Measurements from ENCODE around the gene ARHGEF16. TPM values are rescaled to one million over a fixed set of nuclear protein-coding genes. Genes with fewer than 3 reads are reported as not detected.

Gene ARHGEF16
- total RNA-seq, 1 experiment from 2014 or later: not detected

DNA sequence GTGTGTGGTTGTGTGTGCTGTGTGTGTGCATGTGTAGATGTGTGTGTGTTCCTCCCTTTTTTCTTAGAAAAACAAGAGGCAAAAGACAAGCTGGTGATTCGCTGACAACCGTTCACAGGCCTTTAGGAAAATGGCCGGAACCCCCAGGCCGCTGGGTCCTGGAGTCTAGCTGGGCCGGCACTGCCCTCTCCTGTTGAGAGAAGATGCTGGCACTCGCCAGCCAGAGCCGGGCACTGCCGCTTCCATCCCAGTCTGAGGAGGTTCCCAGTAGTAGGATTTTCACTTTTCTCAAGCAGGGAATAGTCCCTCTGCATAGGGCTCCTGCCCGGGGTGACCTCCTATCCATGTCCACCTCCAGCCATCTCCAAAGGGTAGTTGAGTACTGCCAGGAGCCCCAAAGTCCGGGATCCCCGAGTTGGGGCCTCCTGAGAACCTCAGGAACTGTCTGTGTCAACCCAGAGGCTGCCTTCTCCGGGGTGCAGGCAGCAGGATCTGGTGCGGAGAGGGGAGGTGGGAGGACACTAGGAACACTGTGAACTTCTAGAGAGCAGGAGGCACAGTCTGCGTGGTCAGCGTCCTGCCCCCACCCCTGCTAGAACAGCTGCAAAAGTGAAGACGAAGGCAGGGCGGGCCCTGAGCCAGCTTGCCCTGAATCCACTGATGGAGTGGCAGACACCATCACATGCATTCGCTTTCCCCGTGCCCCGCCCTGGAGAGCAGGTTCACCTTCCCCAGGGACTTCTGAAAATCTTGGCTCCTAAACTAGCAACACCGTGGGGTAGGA is 44.1 kb upstream of the ARHGEF16 start:
- H3K4me2 ChIP-seq (ENCODE audit: low read depth, low read length, poor library complexity, severe bottlenecking): no peak overlapping the region
- H2AFZ ChIP-seq (ENCODE audit: low read length): no peak overlapping the region
- H3K27ac ChIP-seq (ENCODE audit: low read length): no peak overlapping the region
- H3K9me3 ChIP-seq (ENCODE audit: low read length): no peaks in the 10 kb centered on the region
- no peak overlapping the region for H3K4me3 ChIP-seq (ENCODE audit: low read length)
- no peaks in the 10 kb centered on the region for H3K36me3 ChIP-seq (ENCODE audit: insufficient read depth, low read length)
- H3K9me2 ChIP-seq (replicated peaks; ENCODE audit: insufficient read depth, low read length): no peaks in the 10 kb centered on the region
- no peak overlapping the region for H3K9ac ChIP-seq (ENCODE audit: low read length)
- no peaks in the 10 kb centered on the region for H3K4me1 ChIP-seq (ENCODE audit: low read length)
- no peaks in the 10 kb centered on the region for H4K20me1 ChIP-seq (ENCODE audit: insufficient read depth, low read depth, low read length)
- H3K79me2 ChIP-seq (ENCODE audit: low read length): no peaks in the 10 kb centered on the region
- no peak for DNase-seq
- H3K27me3 ChIP-seq (ENCODE audit: low read length): no peaks in the 10 kb centered on the region

- Histone ChIP-seq H3K27me3 (ENCODE audit: low read length) (no peaks in the 10 kb centered on the region), H3K27ac (ENCODE audit: low read length) (no peak overlapping the region), H3K9ac (ENCODE audit: low read length) (no peak overlapping the region), H4K20me1 (ENCODE audit: insufficient read depth, low read depth, low read length) (no peaks in the 10 kb centered on the region), H3K4me2 (ENCODE audit: low read depth, low read length, poor library complexity, severe bottlenecking) (no peak overlapping the region), H3K36me3 (ENCODE audit: insufficient read depth, low read length) (no peaks in the 10 kb centered on the region), H3K9me2 (replicated peaks; ENCODE audit: insufficient read depth, low read length) (no peaks in the 10 kb centered on the region), H3K4me1 (ENCODE audit: low read length) (no peaks in the 10 kb centered on the region), H2AFZ (ENCODE audit: low read length) (no peak overlapping the region), H3K79me2 (ENCODE audit: low read length) (no peaks in the 10 kb centered on the region), H3K9me3 (ENCODE audit: low read length) (peaks cover 4% of the 10 kb centered on the region; the same call in 1 of the 2 replicates), H3K4me3 (ENCODE audit: low read length) (no peak overlapping the region)
- no peak for DNase-seq
These were observed 42.7 kb upstream of the ARHGEF16 start for GRCh38 chr1:3411806-3412205.

DNA sequence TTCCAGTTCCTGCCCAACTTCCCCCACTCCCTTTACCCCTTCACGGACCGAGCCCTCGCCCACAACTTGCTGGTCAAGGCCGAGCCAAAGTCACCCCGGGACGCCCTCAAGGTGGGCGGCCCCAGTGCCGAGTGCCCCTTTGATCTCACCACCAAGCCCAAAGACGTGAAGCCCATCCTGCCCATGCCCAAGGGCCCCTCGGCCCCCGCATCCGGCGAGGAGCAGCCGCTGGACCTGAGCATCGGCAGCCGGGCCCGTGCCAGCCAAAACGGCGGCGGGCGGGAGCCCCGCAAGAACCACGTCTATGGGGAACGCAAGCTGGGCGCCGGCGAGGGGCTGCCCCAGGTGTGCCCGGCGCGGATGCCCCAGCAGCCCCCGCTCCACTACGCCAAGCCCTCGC is 42.1 kb upstream of the ARHGEF16 start:
- no peak overlapping the region for H2AFZ ChIP-seq (ENCODE audit: low read length)
- H3K4me1 ChIP-seq (ENCODE audit: low read length): no peaks in the 10 kb centered on the region
- no peaks in the 10 kb centered on the region for H3K79me2 ChIP-seq (ENCODE audit: low read length)
- DNase-seq: no peak
- H3K27me3 ChIP-seq (ENCODE audit: low read length): no peaks in the 10 kb centered on the region
- H3K9me3 ChIP-seq (ENCODE audit: low read length): peaks cover 8% of the 10 kb centered on the region; the same call in 1 of the 2 replicates
- no peaks in the 10 kb centered on the region for H3K36me3 ChIP-seq (ENCODE audit: insufficient read depth, low read length)
- H3K27ac ChIP-seq (ENCODE audit: low read length): no peak overlapping the region
- H3K9me2 ChIP-seq (replicated peaks; ENCODE audit: insufficient read depth, low read length): no peaks in the 10 kb centered on the region
- no peak overlapping the region for H3K9ac ChIP-seq (ENCODE audit: low read length)
- H3K4me2 ChIP-seq (ENCODE audit: low read depth, low read length, poor library complexity, severe bottlenecking): no peak overlapping the region
- no peak overlapping the region for H3K4me3 ChIP-seq (ENCODE audit: low read length)
- H4K20me1 ChIP-seq (ENCODE audit: insufficient read depth, low read depth, low read length): no peaks in the 10 kb centered on the region

DNA sequence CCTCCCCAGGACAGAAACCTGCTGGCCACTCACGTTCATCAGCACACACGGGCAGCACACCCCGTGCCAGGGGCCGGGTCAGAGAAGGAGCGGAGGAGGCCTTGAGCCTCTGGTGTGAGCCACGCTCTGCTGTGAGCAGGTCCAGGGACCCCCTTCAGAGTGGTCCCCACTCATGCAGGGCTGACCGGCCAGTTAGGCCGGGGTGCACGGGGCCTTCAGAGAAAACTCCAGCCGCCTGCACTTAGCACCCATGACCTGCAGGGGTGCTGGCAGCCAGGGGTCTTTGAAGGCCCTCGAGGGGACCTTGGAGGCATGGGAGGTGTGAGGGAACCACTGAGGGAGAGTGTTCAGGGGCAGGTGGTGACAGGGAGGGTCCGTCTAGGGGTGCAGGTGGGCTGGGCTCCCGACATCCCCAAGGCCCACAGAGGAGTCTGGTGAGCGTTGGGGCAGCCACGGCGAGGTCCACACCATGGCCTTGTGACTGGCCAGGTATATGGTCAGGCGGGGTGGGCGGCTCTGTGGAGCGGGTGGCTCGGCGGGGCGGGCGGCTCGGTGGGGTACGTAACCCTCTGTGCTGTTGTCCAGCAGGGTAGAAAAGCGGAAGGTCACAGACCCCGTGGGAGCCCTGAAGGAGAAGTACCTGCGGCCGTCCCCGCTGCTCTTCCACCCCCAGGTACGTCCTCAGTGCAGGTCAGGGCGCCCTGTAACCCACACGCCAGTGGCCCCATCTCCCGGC is 40.3 kb upstream of the ARHGEF16 start:
- DNase-seq: no peak
- Histone ChIP-seq H3K27me3 (ENCODE audit: low read length) (no peaks in the 10 kb centered on the region), H3K9me3 (ENCODE audit: low read length) (peaks cover 10% of the 10 kb centered on the region; the same call in 1 of the 2 replicates), H3K4me3 (ENCODE audit: low read length) (no peak overlapping the region), H3K9ac (ENCODE audit: low read length) (no peak overlapping the region), H3K4me1 (ENCODE audit: low read length) (no peaks in the 10 kb centered on the region), H2AFZ (ENCODE audit: low read length) (no peak overlapping the region), H3K27ac (ENCODE audit: low read length) (no peak overlapping the region), H4K20me1 (ENCODE audit: insufficient read depth, low read depth, low read length) (no peaks in the 10 kb centered on the region), H3K36me3 (ENCODE audit: insufficient read depth, low read length) (no peaks in the 10 kb centered on the region), H3K4me2 (ENCODE audit: low read depth, low read length, poor library complexity, severe bottlenecking) (no peak overlapping the region), H3K9me2 (replicated peaks; ENCODE audit: insufficient read depth, low read length) (no peaks in the 10 kb centered on the region), H3K79me2 (ENCODE audit: low read length) (no peaks in the 10 kb centered on the region)

DNA sequence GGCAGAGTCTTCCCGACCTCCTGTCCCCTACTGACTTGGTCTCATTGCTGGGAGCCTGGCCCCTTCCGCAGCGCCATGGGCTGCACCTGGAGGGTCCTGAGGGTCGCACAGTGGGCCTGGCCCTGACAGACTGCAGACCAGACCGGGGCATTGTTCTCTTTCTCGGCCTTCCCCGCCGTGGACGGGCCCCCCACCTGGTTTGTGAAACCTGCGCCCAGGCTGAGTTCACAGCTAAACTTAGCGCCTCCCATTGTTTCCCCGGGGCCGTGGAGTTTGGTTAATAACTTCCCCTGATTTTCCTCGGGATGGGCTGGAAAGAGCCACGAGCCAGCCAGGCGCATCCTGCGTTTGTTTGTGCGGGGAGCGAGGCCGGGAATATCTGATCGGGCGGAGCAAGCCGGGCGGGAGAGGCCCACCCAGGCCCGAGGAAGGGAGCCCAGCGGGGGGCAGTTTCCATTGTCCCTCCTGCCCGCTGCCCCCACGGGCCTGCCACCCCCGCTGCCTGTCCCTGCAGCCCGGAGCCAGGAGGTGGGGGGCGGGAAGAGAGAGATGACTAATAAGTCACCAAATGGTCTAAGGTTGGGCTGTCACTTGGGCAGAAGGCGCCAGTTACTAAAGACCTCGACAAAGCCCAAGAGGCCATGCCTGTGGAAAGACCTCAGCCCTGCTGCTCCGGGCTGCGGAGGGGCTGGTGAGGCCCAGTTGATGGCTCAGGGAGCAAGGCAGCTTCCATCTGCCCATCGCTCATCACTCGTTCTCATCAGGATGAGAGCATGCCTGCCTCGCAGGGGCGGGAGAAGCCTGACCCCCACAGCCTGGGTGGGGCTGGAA is 39.0 kb upstream of the ARHGEF16 start:
- DNase-seq: no peak
- H3K9ac ChIP-seq (ENCODE audit: low read length): no peak overlapping the region
- H3K27ac ChIP-seq (ENCODE audit: low read length): no peak overlapping the region
- no peak overlapping the region for H3K4me3 ChIP-seq (ENCODE audit: low read length)
- H3K79me2 ChIP-seq (ENCODE audit: low read length): no peaks in the 10 kb centered on the region
- no peaks in the 10 kb centered on the region for H3K4me1 ChIP-seq (ENCODE audit: low read length)
- no peak overlapping the region for H3K4me2 ChIP-seq (ENCODE audit: low read depth, low read length, poor library complexity, severe bottlenecking)
- no peaks in the 10 kb centered on the region for H4K20me1 ChIP-seq (ENCODE audit: insufficient read depth, low read depth, low read length)
- H3K9me3 ChIP-seq (ENCODE audit: low read length): peaks cover 10% of the 10 kb centered on the region; the same call in 1 of the 2 replicates
- no peaks in the 10 kb centered on the region for H3K27me3 ChIP-seq (ENCODE audit: low read length)
- no peak overlapping the region for H2AFZ ChIP-seq (ENCODE audit: low read length)
- no peaks in the 10 kb centered on the region for H3K9me2 ChIP-seq (replicated peaks; ENCODE audit: insufficient read depth, low read length)
- H3K36me3 ChIP-seq (ENCODE audit: insufficient read depth, low read length): no peaks in the 10 kb centered on the region

DNA sequence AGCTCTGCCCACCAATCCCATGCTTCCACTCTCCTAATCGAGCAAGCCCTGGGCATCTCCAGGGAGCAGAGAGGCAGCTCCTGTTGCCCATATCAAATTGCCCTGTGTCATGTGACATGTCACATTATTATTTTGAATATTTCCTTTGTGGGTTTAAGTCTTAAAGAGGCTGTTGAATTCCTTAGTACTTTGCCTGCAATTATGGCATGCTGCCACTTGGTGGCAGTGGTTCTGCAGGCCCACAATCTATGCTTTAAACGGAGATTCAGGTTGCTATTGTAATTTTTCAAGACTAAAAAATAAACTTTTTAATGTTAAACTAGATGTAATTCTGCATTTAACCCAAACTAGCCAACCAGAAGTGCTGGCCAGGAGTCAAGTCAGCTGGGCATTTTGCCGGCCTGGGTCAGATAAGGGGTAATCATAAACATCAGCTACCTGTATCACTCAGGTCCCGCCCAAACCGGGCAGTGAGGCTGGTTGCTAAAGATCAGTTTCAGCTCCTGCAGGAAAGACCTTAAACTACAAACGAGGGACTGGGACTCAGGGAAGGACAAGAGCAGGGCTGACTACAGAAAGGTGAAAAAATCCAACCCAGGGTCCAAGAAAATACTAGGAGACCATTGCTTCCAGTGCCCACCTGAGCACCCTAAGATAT is 37.3 kb upstream of the ARHGEF16 start:
- no peak overlapping the region for H3K4me3 ChIP-seq (ENCODE audit: low read length)
- no peaks in the 10 kb centered on the region for H3K79me2 ChIP-seq (ENCODE audit: low read length)
- H3K27me3 ChIP-seq (ENCODE audit: low read length): no peaks in the 10 kb centered on the region
- H3K36me3 ChIP-seq (ENCODE audit: insufficient read depth, low read length): no peaks in the 10 kb centered on the region
- no peak overlapping the region for H3K4me2 ChIP-seq (ENCODE audit: low read depth, low read length, poor library complexity, severe bottlenecking)
- H3K27ac ChIP-seq (ENCODE audit: low read length): no peak overlapping the region
- H3K4me1 ChIP-seq (ENCODE audit: low read length): no peaks in the 10 kb centered on the region
- no peaks in the 10 kb centered on the region for H4K20me1 ChIP-seq (ENCODE audit: insufficient read depth, low read depth, low read length)
- H3K9me3 ChIP-seq (ENCODE audit: low read length): peaks cover 10% of the 10 kb centered on the region; the same call in 1 of the 2 replicates
- DNase-seq: peak; percentile 56
- no peak overlapping the region for H2AFZ ChIP-seq (ENCODE audit: low read length)
- H3K9ac ChIP-seq (ENCODE audit: low read length): no peak overlapping the region
- H3K9me2 ChIP-seq (replicated peaks; ENCODE audit: insufficient read depth, low read length): no peaks in the 10 kb centered on the region

- Histone ChIP-seq H3K9me2 (replicated peaks; ENCODE audit: insufficient read depth, low read length) (no peaks in the 10 kb centered on the region), H3K36me3 (ENCODE audit: insufficient read depth, low read length) (no peaks in the 10 kb centered on the region), H3K9me3 (ENCODE audit: low read length) (peaks cover 10% of the 10 kb centered on the region; the same call in 1 of the 2 replicates), H3K4me1 (ENCODE audit: low read length) (no peaks in the 10 kb centered on the region), H3K4me3 (ENCODE audit: low read length) (no peak overlapping the region), H2AFZ (ENCODE audit: low read length) (no peak overlapping the region), H3K27ac (ENCODE audit: low read length) (no peak overlapping the region), H3K79me2 (ENCODE audit: low read length) (no peaks in the 10 kb centered on the region), H3K27me3 (ENCODE audit: low read length) (no peaks in the 10 kb centered on the region), H3K4me2 (ENCODE audit: low read depth, low read length, poor library complexity, severe bottlenecking) (no peak overlapping the region), H3K9ac (ENCODE audit: low read length) (no peak overlapping the region), H4K20me1 (ENCODE audit: insufficient read depth, low read depth, low read length) (no peaks in the 10 kb centered on the region)
- DNase-seq: no peak
These were observed 36.5 kb upstream of the ARHGEF16 start for GRCh38 chr1:3417934-3418333.

Measured in Karpas-422 (cell line).